ENCODE measurements around the gene GUCA1C.

The GUCA1C gene

DNA sequence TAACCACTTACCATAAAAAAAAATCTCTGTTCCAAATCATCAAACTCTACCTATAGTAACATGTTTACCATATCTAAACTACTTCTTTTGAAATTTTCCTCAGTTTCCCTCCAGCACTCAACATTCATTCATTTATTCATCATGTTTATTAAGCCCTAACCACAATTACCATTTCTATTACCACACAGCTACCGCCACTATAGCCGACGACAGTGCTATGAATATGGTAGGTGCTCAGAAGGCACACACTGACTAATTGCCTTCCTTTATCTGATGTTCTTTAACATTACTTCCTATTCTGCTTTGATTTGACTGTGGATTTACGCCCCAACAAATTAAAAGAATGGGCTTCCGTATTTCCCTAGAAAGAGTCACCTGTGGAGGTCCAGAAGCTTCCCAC is 43.9 kb downstream of the GUCA1C start:
- DNase-seq (ENCODE audit: low read depth), result no peak

DNA sequence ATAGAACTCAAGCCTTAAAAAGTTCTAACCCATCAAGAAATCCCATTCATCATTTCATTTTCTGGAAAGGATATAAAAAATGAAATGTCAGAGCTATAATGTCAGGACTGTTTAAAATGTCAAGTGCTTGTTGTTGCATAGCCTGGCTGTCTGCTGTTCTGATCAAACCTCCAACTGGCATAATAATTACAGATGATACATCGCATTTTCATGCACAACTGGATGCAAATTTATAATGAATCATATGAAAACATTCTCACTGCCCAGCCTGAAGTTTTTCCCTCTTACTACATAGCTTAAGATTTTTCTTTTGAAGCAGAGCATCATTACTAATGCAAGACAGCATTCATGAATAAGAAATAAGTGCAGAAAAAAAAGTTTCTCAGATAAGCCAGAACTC is 46.5 kb downstream of the GUCA1C start:
- no peak for DNase-seq (ENCODE audit: low read depth)

- DNase-seq (ENCODE audit: low read depth), result no peak
Observed at GRCh38 chr3:108899530-108899929, 54.1 kb downstream of the GUCA1C start.

DNA sequence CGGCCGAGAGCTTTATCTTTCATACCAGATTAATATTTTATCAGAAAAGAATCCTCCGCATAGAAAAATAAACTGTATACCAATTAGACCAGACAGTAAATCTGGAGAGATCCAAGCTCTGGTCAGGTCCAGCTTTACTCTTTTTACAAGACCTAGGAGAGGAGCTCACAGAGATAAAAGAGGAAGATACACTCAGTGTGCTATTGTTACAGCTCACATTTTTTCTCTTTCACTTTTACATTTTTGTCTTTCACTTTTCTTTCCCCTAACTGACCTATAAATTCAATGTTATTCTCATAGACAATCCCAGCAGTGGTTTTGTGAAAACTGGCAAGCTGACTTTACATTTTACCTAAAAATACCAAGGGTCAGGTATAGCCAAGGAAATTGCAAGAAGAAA is 55.8 kb downstream of the GUCA1C start:
- no peak for DNase-seq (ENCODE audit: low read depth)

- DNase-seq (ENCODE audit: low read depth), result no peak
Observed at GRCh38 chr3:108894981-108895380, 58.7 kb downstream of the GUCA1C start.

GRCh38 chr3:108891833-108892232 is 61.8 kb downstream of the GUCA1C start:
- no peak for DNase-seq (ENCODE audit: low read depth)

DNA sequence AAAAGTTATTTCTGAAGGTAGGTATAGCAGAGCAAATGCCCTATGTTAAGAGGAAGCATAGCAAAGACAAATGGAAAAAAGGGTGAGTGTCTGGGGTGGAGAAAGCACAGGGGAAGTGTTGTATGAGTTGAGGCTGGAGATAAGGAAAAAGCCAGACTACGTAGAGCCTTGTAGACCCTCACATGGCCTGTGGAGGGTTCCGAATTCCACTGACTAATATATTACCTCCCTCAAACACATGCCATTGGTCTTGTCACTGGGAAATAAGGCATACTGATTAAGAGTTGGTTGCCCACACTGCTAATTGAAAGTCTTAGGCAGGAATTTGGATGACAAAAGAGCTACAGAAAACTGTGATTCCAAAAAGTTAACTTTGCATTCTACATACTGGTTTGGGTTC is 65.9 kb downstream of the GUCA1C start:
- no peak for DNase-seq (ENCODE audit: low read depth)

DNA sequence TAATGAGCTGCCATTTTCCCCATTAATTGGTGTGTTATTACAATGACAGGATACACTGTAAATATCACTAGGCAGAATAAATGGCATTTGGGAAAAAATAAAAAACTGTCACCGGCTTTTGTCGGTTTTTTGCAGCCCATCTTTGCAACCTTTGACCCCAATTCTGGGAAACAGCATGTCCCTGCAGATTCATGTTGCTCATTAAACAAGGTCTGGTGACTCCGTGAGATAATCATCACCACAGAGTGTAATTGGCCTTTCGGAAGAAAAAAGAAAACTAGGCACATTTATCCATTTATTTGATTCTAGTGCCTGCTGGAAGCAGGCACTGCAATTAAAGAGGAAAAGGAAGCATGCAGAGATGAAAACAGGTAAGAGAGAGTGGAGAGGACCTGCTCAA is 66.6 kb downstream of the GUCA1C start:
- DNase-seq (ENCODE audit: low read depth), result no peak

- no peak for DNase-seq (ENCODE audit: low read depth)
Observed at GRCh38 chr3:108883373-108883772, 70.3 kb downstream of the GUCA1C start.

DNA sequence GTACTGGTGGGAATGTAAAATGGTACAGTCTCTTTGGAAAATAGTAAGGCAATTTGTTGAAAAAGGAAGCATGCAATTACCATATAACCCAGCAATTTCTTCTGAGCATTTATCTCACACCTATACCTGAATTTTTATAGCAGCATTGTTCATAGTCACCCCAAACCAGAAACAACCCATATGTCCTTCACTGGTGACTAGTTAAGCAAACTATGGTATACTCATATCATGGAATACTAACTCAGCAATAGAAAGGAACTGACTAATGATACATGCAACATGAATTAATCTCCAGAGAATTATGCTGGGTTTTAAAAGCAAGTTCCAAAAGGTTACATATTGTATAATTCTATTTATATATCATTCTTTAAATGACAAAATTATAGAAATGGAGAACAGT is 70.9 kb downstream of the GUCA1C start:
- no peak for DNase-seq (ENCODE audit: low read depth)

- no peak for DNase-seq (ENCODE audit: low read depth)
Observed at GRCh38 chr3:108879915-108880314, 73.8 kb downstream of the GUCA1C start.

GRCh38 chr3:108877901-108878300 is 75.8 kb downstream of the GUCA1C start:
- no peak for DNase-seq (ENCODE audit: low read depth)

DNA sequence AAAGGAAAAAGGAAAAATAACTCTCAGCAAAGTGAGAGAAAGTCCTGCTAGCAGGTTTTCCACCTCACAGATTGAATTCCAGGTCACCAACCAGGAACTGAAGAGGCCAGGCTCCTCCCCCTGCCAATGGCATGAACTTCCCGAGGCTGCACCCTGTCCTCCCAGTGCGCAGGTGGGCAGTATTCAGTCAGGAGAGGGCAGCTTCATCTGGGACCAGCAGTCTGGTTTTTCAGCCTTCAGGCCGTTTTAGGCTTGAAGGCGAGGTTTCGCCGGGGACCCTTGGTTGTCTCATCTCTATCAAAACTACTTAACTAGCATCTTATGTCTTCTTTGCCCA is 89.9 kb downstream of the GUCA1C start:
- no peak for DNase-seq (ENCODE audit: low read depth)

GRCh38 chr3:108862865-108863798 is 90.5 kb downstream of the GUCA1C start:
- DNase-seq (ENCODE audit: low read depth), result peak; percentile 16

- DNase-seq (ENCODE audit: low read depth), result no peak
Observed at GRCh38 chr3:108861401-108861800, 92.3 kb downstream of the GUCA1C start.
